NCI-H748 (cell line): ENCODE measurements around the gene COQ8A.
"Not testable (repeated sequence)": the region's sequence is repeated elsewhere in the genome, so short reads cannot be mapped to it uniquely, and the experiment has no call there.

ENCODE experiments used
- DNase-seq: peaks from one replicate; lab custom pipeline; 2025; ENCODE audit not compliant: unreplicated experiment; lab: John Stamatoyannopoulos, UW

Gene COQ8A

DNA sequence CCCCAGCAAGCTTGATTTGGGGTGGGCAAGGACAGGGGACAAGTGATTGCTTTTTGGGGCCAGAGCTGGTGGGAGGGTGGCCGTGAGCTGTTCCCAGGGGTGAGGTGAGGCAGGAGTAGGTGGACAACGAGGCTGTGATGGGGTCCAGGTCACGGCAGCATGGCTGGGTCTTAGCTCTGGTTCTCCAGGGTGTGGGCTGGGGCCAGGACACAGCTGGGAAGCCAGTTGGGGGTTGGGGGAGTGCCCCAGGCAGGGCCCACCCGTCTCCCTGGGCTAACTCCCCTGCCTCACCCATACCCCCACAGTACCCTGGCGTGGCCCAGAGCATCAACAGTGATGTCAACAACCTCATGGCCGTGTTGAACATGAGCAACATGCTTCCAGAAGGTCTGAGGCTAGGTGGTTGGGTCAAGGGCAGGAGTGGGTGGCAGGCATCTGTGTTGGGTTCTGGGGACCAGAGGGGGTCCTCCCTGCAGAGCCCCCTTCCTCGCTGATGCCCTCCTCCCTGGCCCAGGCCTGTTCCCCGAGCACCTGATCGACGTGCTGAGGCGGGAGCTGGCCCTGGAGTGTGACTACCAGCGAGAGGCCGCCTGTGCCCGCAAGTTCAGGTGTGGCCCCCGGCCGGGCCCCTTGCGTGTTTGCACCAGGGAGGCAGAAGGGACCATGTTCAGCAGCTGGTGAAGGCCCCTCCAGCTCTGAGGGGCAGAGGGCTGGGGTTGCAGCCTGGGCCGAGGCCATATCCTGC is 43.3 kb downstream of the COQ8A start:
- no peak for DNase-seq

DNA sequence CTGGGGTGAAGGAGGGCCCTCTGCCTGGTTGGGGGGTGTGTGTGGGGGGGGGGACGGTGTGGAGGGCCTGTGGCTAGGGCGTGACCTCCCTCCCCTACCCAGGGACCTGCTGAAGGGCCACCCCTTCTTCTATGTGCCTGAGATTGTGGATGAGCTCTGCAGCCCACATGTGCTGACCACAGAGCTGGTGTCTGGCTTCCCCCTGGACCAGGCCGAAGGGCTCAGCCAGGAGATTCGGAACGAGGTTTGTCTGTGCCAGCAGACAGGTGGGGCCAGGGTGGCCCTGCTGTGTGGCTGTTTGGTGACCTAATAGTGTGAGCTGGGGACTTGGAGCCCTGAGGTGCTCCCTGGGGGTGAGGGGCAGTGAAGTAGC is 43.9 kb downstream of the COQ8A start:
- no peak for DNase-seq

DNA sequence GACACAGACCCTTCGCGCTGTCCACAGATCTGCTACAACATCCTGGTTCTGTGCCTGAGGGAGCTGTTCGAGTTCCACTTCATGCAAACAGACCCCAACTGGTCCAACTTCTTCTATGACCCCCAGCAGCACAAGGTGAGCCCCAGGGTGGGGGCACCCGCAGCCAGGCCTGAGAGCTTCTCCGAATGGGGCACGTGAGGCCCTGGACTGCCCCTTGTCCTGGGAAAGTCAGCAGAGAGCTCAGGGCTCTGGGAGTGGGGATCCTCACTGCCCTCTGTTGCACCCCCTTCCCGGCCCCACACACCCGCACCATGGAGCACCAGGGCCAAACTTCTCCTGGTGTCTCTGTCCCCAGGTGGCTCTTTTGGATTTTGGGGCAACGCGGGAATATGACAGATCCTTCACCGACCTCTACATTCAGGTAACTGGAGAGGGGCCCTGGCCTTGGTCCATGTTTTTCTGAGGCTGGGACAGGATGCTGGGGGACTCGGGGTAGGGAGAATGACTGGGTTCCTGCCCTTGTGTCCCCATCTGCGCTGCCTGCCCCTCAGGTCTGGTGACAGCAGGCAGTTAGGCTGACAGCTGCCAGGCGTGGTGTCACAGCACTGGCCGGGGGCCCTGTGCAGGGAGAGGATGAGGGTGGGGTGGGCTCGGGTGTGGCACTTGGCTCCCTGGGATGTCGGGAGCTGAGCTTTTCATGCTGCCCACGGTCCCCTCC is 44.6 kb downstream of the COQ8A start:
- DNase-seq, result no peak

GRCh38 chr1:226985239-226985838 is 45.2 kb downstream of the COQ8A start:
- DNase-seq, result no peak

DNA sequence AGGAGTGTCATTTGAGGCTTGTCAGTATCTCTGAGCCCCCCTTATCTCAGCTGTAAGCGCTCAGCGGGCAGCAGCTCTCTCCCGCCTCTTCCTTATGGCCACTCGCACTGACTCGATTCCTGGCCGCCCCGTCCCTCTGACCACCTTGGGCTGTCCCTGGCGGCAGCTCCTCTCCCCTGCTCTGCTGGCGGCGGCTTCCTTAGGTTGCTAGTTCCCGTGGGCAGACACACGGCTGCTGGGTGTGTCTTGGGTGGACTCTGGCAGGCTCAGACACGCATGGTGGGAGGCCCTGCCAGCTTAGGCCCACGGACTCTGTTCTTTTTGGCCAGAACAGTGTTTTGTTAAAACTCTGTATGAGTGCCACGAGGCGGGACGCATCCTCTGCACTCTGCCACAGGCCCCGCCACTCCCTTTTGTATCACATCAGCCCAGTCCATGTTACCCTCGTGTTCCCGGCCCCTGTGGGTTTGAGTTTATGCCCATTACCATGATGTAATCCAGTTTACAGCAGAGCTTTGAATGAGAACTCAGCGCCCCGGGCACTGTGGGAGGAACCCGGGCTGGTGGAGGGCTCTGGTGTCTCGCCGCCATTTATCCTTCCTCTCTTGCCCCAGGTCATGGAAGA is 45.9 kb downstream of the COQ8A start:
- no peak for DNase-seq

- DNase-seq, result no peak
These were observed 46.5 kb downstream of the COQ8A start for GRCh38 chr1:226986496-226987178.

DNA sequence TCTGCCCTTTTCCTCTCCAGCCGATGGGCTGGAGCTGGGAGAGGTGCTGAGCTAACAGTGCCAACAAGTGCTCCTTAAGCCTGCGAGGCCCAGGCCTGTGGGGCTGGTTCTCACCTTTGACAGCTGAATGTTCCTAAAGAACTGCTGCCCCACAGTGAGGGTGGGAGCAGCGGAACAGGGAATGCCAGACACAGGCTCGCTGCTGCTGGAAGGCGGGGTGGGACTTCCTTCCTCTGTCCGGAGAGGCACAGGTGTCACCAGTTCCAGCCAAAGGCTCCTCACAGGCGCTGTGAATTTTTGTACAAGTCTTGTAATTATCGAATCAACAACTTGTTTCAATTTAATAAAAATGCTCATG is 47.1 kb downstream of the COQ8A start:
- DNase-seq, result no peak

DNA sequence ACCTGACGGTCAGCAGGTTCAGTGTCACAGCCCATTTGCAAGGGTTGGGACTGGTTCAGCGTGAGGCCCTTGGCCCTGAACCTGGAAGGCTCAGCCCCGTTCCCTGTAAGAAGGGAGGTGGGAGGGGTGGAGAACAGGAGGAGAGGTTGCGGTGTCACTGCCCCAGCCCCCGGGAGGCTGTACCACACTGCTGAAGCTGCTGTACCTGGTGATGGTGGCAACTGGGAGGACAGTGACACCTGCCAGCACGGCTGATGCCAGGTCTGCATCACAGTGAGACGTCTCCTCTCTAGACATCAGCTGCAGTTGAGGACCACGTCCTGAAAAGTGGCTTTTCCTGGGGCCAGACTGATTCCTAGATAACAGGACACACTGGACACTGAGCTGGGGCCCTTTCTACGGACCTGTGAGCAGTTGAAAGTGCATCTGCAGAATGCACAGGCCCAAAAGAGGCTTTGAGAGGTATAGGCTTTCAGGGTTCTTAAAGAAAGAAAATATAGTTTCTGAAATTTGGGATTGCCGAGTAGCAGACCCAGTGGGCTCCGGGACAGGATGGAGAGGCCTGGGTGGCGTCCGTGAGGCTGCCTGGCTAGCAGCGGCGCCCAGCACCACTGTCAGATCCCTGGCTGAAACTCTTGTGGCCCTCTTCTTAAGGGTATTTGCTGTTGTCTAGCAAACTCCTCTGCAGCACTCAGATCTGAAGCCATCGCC is 47.7 kb downstream of the COQ8A start:
- no peak for DNase-seq

DNA sequence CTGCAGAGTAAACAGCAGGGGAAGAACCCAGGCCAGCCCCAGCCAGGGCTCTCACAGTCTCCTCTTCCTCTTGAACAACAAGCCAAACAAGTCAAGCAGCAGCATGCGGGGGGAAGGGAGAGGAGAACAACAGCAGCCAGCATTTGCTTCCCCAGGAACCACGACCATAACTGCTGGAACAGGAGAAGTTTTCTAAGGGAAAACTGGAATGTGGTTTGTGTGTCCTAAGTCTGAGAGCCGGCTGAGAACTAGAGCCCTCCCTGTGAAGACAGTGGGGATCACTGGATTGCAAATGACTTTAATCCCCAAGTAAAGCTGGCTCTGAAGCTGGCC is 48.2 kb downstream of the COQ8A start:
- DNase-seq, result no peak

DNA sequence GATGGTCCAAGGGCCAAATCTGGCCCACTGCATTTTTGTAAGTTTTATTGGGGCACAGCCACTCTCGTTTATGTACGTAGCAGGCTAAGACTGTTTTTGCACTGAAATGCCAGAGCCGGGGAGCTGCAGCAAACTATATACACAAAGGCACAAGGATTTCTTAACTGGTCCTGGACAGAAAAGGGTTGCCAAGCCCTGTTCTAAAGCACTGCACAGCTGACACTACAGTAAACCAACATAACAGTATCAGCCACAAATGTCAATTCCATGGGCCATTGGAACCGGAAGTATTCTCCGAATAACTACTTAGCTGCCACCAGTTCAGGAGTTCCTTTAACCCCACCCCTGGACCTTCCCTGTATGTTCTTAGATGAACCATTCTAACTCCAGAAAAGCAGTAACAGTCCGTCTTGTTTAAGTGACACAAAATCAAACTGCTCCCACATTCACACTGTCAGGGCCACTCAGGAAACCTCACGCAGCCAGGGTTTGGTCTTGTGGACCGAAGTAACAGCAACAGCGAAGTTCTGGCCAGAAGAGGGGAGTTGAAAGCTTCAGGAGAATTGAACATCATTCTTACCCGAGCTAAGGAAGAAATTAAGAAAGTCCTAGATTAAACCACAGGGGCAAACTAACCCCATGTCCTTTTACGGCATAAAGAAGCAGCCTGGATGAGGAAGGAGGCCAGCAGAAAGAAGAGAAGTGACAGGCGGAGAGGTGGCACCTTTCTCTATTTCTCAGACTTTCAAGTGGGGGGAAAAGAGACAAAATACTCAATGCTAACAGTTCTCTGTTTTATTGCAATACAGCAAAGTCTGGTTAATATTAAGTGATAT is 49.2 kb downstream of the COQ8A start:
- no peak for DNase-seq

GRCh38 chr1:226990133-226990716 is 50.1 kb downstream of the COQ8A start:
- DNase-seq, result no peak

GRCh38 chr1:226991920-226992319 is 51.8 kb downstream of the COQ8A start:
- no peak for DNase-seq

GRCh38 chr1:226993814-226994585 is 53.9 kb downstream of the COQ8A start:
- DNase-seq, result no peak

GRCh38 chr1:226994586-226995364 is 54.7 kb downstream of the COQ8A start:
- DNase-seq, result no peak

DNA sequence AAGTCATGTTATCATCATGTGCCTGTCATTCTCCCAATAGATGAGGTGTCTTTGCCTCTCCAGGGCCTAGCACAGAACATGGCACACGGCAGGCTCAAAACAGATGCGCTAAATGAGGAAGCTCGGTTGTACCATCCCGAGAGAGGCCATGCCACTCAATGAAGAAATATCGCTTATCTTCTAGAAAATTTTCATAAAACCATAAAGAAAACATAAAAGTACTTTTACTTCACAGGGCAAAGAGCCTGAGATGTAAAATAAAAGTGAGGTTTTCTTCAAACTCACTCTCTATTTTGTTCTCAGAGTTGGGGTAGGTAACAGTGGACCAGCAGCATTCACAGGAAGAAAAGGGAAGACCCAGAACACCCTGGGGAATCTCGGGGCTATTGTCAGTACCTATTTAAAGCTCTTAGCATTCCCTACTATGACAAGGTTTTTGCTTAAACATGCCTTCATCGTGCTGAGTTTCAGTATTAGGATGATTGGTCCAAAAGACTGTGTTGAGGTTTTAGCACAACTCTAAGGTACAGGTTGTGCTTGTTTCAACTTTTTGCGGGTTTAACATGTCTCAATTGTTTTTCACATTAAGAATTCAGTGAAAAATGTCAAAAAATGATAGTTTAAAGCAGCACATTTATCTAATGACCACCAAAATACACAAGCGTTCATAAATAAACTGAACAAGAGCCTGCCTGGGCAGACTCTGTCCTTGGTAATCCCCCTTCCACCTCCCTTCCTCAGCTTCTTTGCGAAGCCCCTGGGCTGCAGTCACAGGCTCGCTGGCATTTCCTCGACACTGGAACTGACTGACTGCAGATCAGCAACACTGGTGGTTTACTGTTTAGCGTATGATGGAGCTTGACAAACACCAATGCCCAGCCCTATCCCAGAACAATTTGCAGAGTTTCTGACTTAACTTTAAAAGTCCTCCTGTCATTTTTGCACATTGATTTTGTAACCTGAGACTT is 55.6 kb downstream of the COQ8A start:
- DNase-seq, result no peak

- DNase-seq, result not testable (repeated sequence)
These were observed 59.5 kb downstream of the COQ8A start for GRCh38 chr1:226999579-226999978.

DNA sequence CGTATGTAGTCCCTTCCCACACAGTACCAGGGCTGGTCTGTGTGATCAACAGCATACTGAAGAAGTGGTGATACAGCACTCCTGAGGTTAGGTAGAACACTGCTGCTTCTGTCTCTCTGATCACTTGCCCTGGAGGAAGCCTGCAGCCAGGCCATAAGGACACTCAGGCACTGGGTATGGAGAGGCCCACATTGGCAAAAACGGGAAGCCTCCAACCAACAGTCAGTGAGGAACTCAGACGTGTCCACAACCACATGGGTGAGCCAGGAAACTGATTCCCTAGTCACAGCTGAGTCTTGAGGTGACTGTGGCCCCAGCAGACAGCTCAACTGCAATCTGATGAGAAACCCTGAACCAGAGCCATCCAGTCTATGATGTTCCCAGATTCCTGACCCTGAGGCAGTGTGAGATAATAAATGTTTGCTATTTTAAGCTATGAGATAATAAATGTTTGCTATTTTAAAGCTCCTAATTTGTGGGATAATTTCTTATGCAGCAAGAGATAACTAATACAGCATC is 62.5 kb downstream of the COQ8A start:
- DNase-seq, result no peak
